ENCODE measurements around the gene SUMO3. TPM values are rescaled to one million over a fixed set of nuclear protein-coding genes. Genes with fewer than 3 reads are reported as not detected.
"Not testable (repeated sequence)": the region's sequence is repeated elsewhere in the genome, so short reads cannot be mapped to it uniquely, and the experiment has no call there.

The SUMO3 gene
- total RNA-seq, 1 experiment from 2014 or later = 62.3 TPM

- ChIA-PET POLR2A (no interaction called here), CTCF (no interaction called here)
- intact Hi-C loops (cut with micrococcal nuclease) = no loop called here
- Mint-ChIP-seq H3K4me3 (ENCODE audit: unreplicated experiment) (no peak overlapping the region), H3K27me3 (ENCODE audit: insufficient read depth, unreplicated experiment) (peaks cover 9% of the 10 kb centered on the region), H3K4me1 (ENCODE audit: insufficient read depth, unreplicated experiment) (peaks cover 5% of the 10 kb centered on the region), H3K27ac (ENCODE audit: low read depth, unreplicated experiment) (no peak overlapping the region), H3K9me3 (ENCODE audit: unreplicated experiment) (no peaks in the 10 kb centered on the region), H3K36me3 (ENCODE audit: insufficient read depth, unreplicated experiment) (no peaks in the 10 kb centered on the region)
- TF ChIP-seq CTCF (IDR thresholded peaks at IDR 0.05; ENCODE audit: unreplicated experiment) = no peak
- no TSS peak for BruUV-seq (replicated peaks)
- no peak for DNase-seq (ENCODE audit: unreplicated experiment)
Measured at GRCh38 chr21:44835647-44835973, 17.7 kb upstream of the SUMO3 start.

- no peak for TF ChIP-seq CTCF (IDR thresholded peaks at IDR 0.05; ENCODE audit: unreplicated experiment)
- Mint-ChIP-seq H3K9me3 (ENCODE audit: unreplicated experiment) (no peaks in the 10 kb centered on the region), H3K4me1 (ENCODE audit: insufficient read depth, unreplicated experiment) (peaks cover 5% of the 10 kb centered on the region), H3K27me3 (ENCODE audit: insufficient read depth, unreplicated experiment) (peaks cover 10% of the 10 kb centered on the region), H3K36me3 (ENCODE audit: insufficient read depth, unreplicated experiment) (no peaks in the 10 kb centered on the region), H3K4me3 (ENCODE audit: unreplicated experiment) (no peak overlapping the region), H3K27ac (ENCODE audit: low read depth, unreplicated experiment) (no peak overlapping the region)
- BruUV-seq (replicated peaks) = no TSS peak
- CTCF ChIA-PET = no interaction called here
- DNase-seq (ENCODE audit: unreplicated experiment) = no peak
- intact Hi-C loops (cut with micrococcal nuclease) = no loop called here
- POLR2A ChIA-PET = no interaction called here
Measured at GRCh38 chr21:44834951-44835646, 17.2 kb upstream of the SUMO3 start.

GRCh38 chr21:44834231-44834950 lies 16.5 kb upstream of the SUMO3 start:
- no peak for DNase-seq (ENCODE audit: unreplicated experiment)
- TF ChIP-seq CTCF (IDR thresholded peaks at IDR 0.05; ENCODE audit: unreplicated experiment) = no peak
- Mint-ChIP-seq H3K27ac (ENCODE audit: low read depth, unreplicated experiment) (no peak overlapping the region), H3K36me3 (ENCODE audit: insufficient read depth, unreplicated experiment) (no peaks in the 10 kb centered on the region), H3K9me3 (ENCODE audit: unreplicated experiment) (no peaks in the 10 kb centered on the region), H3K27me3 (ENCODE audit: insufficient read depth, unreplicated experiment) (peaks cover 10% of the 10 kb centered on the region), H3K4me1 (ENCODE audit: insufficient read depth, unreplicated experiment) (peaks cover 5% of the 10 kb centered on the region), H3K4me3 (ENCODE audit: unreplicated experiment) (no peak overlapping the region)
- intact Hi-C loops (cut with micrococcal nuclease) = no loop called here
- ChIA-PET CTCF (no interaction called here), POLR2A (no interaction called here)
- no TSS peak for BruUV-seq (replicated peaks)

- H3K4me1 Mint-ChIP-seq (ENCODE audit: insufficient read depth, unreplicated experiment) = peaks cover 5% of the 10 kb centered on the region
- CTCF ChIA-PET = interaction anchor here (0.9 kb wide), 1 partner anchor 26 kb away, joined by 5 read pairs; no protein-coding TSS in a partner anchor
- no peaks in the 10 kb centered on the region for H3K36me3 Mint-ChIP-seq (ENCODE audit: insufficient read depth, unreplicated experiment)
- no peak for DNase-seq (ENCODE audit: unreplicated experiment)
- peaks cover 2% of the 10 kb centered on the region for H3K9me3 Mint-ChIP-seq (ENCODE audit: unreplicated experiment)
- peaks cover 16% of the 10 kb centered on the region for H3K27me3 Mint-ChIP-seq (ENCODE audit: insufficient read depth, unreplicated experiment)
- no peak overlapping the region for H3K4me3 Mint-ChIP-seq (ENCODE audit: unreplicated experiment)
- POLR2A ChIA-PET = no interaction called here
- no peak overlapping the region for H3K27ac Mint-ChIP-seq (ENCODE audit: low read depth, unreplicated experiment)
- no TSS peak for BruUV-seq (replicated peaks)
- intact Hi-C loops (cut with micrococcal nuclease) = no loop called here
- no peak for TF ChIP-seq CTCF (IDR thresholded peaks at IDR 0.05; ENCODE audit: unreplicated experiment)
Measured at GRCh38 chr21:44833663-44834062, 15.8 kb upstream of the SUMO3 start.

GRCh38 chr21:44832516-44833255 lies 14.8 kb upstream of the SUMO3 start:
- H3K27ac Mint-ChIP-seq (ENCODE audit: low read depth, unreplicated experiment); DNase-seq (ENCODE audit: unreplicated experiment); intact Hi-C loops (cut with micrococcal nuclease); BruUV-seq (replicated peaks); POLR2A ChIA-PET; H3K36me3 Mint-ChIP-seq (ENCODE audit: insufficient read depth, unreplicated experiment); H3K4me3 Mint-ChIP-seq (ENCODE audit: unreplicated experiment); H3K4me1 Mint-ChIP-seq (ENCODE audit: insufficient read depth, unreplicated experiment): not testable (repeated sequence)
- CTCF ChIA-PET = interaction anchor here (0.9 kb wide), 1 partner anchor 25 kb away, joined by 5 read pairs; no protein-coding TSS in a partner anchor
- Mint-ChIP-seq H3K9me3 (ENCODE audit: unreplicated experiment) (peaks cover 12% of the 10 kb centered on the region), H3K27me3 (ENCODE audit: insufficient read depth, unreplicated experiment) (peaks cover 25% of the 10 kb centered on the region)
